Left ventricle myocardium inferior (tissue), 1 donor: ENCODE data around the gene KIRREL3. TPM values are rescaled to one million over a fixed set of nuclear protein-coding genes. Genes with fewer than 3 reads are reported as not detected.

ENCODE experiments used
- DNase-seq: peaks from one replicate; pipeline ENCODE4 v3.0.0-alpha.2; 2020
- H3K27ac ChIP-seq: fragments of 200-600 bp; replicated peaks from 2 replicates; pipeline ENCODE4 v1.8.0; 2021
- H3K27me3 ChIP-seq: fragments of 200-600 bp; 2 replicates; pipeline ENCODE4 v1.8.0; 2021; ENCODE audit warnings: low read depth
- H3K36me3 ChIP-seq: fragments of 200-600 bp; 2 replicates; pipeline ENCODE4 v1.8.0; 2021
- H3K4me1 ChIP-seq: fragments of 200-600 bp; 2 replicates; pipeline ENCODE4 v1.8.0; 2021
- H3K4me3 ChIP-seq: fragments of 200-600 bp; 2 replicates; pipeline ENCODE4 v1.8.0; 2021; ENCODE audit warnings: mild to moderate bottlenecking, moderate library complexity
- H3K9me3 ChIP-seq: fragments of 200-600 bp; replicated peaks from 2 replicates; pipeline ENCODE4 v1.8.0; 2021
- intact Hi-C: fragments of 100-400 bp; cut with micrococcal nuclease; formaldehyde crosslinking; loops from one replicate; pipeline ENCODE4 v1.11.0; 2022
- total RNA-seq: library from RNA; stranded (reverse); fragmentation: NEBNext Ultra II Directional; extraction: Animal tissue kit (Norgen Biotek cat#: 25700); gene quantifications from one replicate; pipeline ENCODE4 v1.2.1, GENCODE V29; 2021
- TF ChIP-seq, protein P1 (sequence below): fragments of 200-600 bp; IDR thresholded peaks from 2 replicates; pipeline ENCODE4 v1.8.0; 2021; ENCODE audit warnings: antibody characterized with exemption, mild to moderate bottlenecking, borderline replicate concordance
- donor health status: DM: no; HTN: yes; CAD: no; lungs with severe emphysema.

Gene KIRREL3
- total RNA-seq, 1 donor from 2014 or later: 0.74 TPM

DNA sequence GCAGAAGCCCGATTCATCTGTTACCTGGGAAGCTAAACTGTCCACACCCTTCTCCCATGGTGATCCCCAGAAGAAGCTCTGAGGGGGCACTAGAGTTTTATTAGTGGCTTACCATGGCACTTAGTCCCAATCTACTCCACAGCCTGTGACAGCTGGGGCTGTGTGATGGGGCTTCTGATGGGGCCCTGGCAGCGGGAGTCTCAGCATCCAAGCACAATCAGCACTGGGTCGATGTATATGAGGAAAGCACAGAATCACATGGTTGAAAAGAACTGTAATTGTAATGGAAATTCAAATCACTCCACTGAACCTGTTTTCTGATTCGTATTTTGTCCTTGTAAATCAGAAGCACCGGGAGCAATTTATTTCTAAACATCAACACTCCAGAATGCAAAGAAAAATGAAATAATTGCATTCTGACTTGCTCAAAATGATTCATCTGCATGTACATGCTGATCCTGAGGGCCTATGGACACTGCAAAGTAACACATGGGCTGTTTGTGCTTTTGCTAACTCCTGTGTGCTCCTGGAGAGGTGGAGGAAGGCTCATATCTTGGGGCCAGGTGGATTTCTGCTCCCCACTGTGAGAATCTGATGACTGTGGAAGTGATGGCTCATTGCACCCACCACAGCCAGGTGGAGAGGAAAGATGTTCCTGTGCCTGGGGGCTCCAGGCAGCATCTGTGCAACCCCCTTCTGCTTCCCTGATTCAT lies 203.0 kb downstream of the KIRREL3 start:
- TF ChIP-seq, protein P1, sequence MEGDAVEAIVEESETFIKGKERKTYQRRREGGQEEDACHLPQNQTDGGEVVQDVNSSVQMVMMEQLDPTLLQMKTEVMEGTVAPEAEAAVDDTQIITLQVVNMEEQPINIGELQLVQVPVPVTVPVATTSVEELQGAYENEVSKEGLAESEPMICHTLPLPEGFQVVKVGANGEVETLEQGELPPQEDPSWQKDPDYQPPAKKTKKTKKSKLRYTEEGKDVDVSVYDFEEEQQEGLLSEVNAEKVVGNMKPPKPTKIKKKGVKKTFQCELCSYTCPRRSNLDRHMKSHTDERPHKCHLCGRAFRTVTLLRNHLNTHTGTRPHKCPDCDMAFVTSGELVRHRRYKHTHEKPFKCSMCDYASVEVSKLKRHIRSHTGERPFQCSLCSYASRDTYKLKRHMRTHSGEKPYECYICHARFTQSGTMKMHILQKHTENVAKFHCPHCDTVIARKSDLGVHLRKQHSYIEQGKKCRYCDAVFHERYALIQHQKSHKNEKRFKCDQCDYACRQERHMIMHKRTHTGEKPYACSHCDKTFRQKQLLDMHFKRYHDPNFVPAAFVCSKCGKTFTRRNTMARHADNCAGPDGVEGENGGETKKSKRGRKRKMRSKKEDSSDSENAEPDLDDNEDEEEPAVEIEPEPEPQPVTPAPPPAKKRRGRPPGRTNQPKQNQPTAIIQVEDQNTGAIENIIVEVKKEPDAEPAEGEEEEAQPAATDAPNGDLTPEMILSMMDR: no peak
- no peak for DNase-seq
- H3K9me3 ChIP-seq: no peaks in the 10 kb centered on the region
- intact Hi-C loops: no loop called here
- H3K27me3 ChIP-seq: peaks cover 69% of the 10 kb centered on the region
- no peak overlapping the region for H3K4me3 ChIP-seq
- H3K4me1 ChIP-seq: no peaks in the 10 kb centered on the region
- no peak overlapping the region for H3K27ac ChIP-seq
- H3K36me3 ChIP-seq: no peaks in the 10 kb centered on the region

GRCh38 chr11:126793596-126793995 lies 207.0 kb downstream of the KIRREL3 start:
- H3K36me3 ChIP-seq: no peaks in the 10 kb centered on the region
- no peak overlapping the region for H3K27ac ChIP-seq
- TF ChIP-seq, protein P1: no peak
- H3K9me3 ChIP-seq: no peaks in the 10 kb centered on the region
- H3K4me3 ChIP-seq: no peak overlapping the region
- no peaks in the 10 kb centered on the region for H3K4me1 ChIP-seq
- H3K27me3 ChIP-seq: peaks cover 85% of the 10 kb centered on the region
- intact Hi-C loops: no loop called here
- DNase-seq: no peak

GRCh38 chr11:126791991-126792390 lies 208.6 kb downstream of the KIRREL3 start:
- DNase-seq: no peak
- Histone ChIP-seq H3K9me3 (no peaks in the 10 kb centered on the region), H3K4me3 (no peak overlapping the region), H3K36me3 (no peaks in the 10 kb centered on the region), H3K4me1 (no peaks in the 10 kb centered on the region), H3K27ac (no peak overlapping the region), H3K27me3 (peaks cover 76% of the 10 kb centered on the region)
- TF ChIP-seq, protein P1: no peak
- intact Hi-C loops: no loop called here

GRCh38 chr11:126791446-126791845 lies 209.1 kb downstream of the KIRREL3 start:
- DNase-seq: no peak
- H3K4me1 ChIP-seq: no peaks in the 10 kb centered on the region
- TF ChIP-seq, protein P1: no peak
- intact Hi-C loops: no loop called here
- H3K9me3 ChIP-seq: no peaks in the 10 kb centered on the region
- H3K36me3 ChIP-seq: no peaks in the 10 kb centered on the region
- peaks cover 71% of the 10 kb centered on the region for H3K27me3 ChIP-seq
- H3K27ac ChIP-seq: no peak overlapping the region
- H3K4me3 ChIP-seq: no peak overlapping the region

- no peak overlapping the region for H3K27ac ChIP-seq
- no peaks in the 10 kb centered on the region for H3K36me3 ChIP-seq
- H3K27me3 ChIP-seq: peaks cover 63% of the 10 kb centered on the region
- DNase-seq: no peak
- intact Hi-C loops: no loop called here
- H3K4me1 ChIP-seq: no peaks in the 10 kb centered on the region
- H3K4me3 ChIP-seq: no peak overlapping the region
- TF ChIP-seq, protein P1: no peak
- H3K9me3 ChIP-seq: no peaks in the 10 kb centered on the region
Measured at GRCh38 chr11:126790550-126791081, 210.0 kb downstream of the KIRREL3 start.
